GM03348 (cell line): ENCODE results near the gene PTPRM.

Experiments
- DNase-seq: peaks from one replicate; pipeline ENCODE4 v3.0.0; 2012; ENCODE audit warnings: low spot score

The PTPRM gene

DNA sequence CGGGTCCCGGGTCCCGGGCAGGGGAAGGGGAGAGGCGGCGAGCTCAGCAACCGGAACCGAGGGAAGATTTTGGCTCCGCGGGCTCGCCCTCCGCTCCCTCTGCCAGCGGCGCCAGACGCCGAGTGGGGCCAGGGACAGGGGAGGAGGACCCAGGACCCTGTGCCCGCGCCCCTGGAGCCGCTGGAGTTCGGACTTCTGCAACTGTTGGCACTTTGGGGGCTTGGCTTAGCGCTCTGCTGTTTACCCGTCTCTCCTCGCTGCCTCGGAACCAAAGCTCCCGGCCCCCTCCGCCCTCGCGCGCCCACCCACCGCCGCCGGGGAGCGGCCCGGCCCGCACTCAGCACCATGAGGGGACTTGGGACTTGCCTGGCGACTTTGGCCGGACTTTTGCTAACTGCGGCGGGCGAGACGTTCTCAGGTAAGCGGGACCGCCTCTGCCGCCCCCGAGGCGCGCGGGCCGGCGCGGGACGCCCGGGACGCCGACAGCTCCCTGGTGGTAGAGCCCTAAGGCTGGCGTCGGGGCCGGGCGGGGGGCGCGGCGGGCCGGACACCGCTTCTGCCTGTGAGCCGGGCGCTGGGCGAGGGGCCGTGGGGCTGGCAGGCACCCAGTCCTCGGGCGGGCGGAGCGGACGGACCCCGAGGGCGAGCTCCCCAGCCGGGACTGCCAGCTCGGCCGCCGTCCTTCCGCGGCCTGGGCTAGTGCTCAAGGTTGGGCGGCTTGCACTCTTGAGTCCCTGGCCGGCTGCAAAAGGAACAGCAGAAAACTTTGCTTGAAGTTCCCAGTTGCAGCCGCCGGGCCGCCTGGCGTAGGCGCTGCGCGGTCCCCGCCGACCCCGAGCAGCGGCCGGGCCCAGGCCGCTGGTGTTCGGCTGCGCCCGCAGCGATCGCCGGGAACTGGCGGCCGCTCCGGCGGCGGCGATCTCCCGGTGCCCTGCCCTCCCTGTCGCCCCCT, 634 bp downstream of the PTPRM start:
- peak; percentile 75 for DNase-seq

DNA sequence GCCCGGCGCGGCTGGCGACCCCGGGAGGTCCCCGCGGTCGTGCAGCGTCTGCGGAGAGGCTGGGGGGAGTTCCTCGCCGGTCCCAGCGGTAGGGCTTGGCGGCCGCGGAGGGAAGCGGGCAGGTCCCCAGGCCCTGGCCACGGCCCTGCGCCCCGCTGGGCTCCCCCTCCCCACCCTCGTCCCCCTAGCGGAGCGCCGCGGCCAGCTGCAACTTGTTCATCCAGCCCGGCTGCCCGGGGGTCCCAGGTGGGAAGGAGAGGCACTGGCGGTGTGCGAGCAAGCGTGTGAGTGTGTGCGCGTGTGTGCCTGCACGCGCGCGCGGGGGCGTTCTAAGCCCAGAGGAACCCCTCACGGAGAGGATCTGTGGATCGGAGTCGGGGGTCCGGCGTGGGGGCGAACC, 1.3 kb downstream of the PTPRM start:
- peak; percentile 59 for DNase-seq

DNA sequence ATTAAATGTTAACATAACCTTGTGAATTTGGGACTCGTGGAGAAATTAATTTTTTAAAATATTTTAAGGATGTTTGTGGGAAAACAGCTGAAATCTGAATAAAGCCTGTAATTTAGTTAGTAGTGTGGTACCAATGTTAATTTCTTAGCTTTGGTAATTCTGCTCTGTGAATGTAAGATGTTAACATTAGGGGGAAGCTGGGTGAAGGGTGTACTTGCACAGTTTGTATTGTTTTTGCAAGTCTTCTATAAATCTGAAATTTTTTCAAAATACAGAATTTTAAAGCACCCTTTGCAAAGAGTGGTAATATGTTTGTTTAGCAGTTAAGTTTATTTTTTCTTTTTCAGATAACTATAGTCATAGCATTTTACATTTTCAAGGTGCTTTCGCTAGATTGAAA, 4.5 kb downstream of the PTPRM start:
- DNase-seq = no peak

DNA sequence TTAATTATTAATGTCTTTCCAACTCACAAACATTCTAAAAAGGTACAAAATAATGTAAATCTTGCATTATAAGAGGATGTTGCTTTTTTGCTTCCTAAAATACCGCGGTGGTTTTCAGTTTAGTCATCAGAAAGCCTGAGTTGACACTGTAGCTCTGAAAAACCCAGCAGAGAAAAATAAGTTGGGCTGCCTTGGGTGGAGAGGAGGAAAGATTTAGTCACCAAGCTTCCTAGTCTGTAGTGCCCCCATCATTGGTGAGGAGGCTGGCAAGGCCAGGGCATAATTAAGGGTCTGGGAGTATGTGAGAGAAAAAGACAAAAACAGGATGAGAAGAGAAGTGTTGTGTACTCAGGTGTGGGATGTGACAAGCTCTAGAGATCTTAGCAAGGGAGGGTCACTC, 5.7 kb downstream of the PTPRM start:
- DNase-seq = peak; percentile 27

DNA sequence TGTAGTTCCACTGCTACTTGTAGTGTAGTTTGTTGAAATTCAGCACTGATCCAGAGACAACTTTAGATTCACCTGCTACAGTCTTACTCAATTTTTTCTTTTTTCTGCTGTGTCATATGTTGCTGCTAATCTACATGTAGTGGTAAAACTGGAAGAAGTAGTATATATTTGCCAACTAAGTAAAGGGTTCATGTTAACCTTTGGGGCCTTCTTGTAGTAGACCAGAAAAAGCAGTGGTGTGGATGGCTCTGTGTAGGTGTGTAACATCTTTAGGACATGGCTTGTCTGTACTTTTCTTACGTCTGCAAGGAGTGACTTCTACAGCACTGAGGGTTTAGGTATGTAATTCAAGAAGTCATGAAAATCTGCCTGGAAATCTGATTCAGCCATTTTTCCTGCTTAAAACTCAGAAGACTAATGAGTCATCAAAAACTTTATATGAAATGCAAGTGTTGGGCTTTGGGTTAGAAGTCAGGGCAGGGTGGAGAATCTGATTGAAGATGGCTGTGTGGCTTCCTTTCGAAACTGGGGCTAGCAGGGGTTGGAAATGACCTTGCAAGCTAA, 8.4 kb downstream of the PTPRM start:
- DNase-seq = peak; percentile 44

DNA sequence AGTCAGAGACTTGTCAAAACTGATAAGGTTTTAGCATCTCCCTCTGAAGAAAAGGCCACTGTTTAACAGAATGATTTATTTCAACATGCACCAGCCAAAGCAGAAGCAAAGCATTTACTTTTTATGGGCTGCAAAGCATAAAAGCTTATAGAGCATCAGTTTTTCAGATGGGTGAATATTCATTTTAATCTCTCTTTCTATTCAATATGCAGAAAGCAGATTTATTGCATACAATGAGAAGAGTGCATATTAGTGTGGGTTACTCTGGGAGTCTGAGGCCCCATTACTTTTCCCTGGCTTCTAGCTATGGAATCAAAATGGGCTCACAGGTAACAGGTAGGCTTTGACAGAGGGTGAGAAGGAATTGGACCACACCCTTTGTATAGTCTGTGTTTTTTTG, 9.0 kb downstream of the PTPRM start:
- DNase-seq = no peak

DNA sequence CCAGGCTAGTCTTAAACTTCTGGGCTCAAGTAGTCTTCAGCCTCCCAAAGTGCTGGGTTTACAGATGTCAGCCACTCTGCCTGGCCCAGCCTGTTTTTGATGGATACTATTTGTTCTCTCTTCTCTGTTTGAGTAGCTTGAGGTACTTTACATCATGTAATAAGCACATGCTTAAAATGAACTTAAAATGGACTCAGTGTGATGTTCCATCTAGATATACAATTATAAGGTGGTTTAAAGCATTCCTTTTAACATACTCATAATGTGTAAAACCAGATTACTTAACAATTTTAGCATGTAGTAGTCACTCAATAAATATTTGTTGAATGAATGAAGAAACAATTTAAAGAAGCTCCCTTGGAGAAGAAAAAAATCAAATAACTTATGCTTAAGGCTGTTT, 9.6 kb downstream of the PTPRM start:
- peak; percentile 41 for DNase-seq

DNA sequence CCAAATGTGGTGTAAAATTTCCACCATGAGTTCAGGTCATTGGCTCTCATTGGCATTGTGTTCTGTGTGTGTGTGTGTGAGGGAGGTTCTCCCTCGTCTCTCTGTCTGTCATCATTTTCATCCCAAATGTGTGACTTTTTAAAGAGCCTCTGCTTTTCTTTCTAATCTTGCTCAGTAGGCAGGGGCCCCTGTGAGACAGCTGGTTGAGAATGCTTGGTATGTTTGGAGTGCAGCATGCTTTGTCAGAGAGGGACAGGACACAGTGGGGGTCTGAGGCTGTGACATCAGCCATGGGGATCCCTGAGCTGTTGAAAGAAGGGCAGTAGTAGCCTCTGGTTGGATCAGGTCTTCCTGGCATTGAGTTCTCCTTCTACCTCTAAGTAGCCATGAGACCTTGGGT, 10.6 kb downstream of the PTPRM start:
- peak; percentile 72 for DNase-seq

DNA sequence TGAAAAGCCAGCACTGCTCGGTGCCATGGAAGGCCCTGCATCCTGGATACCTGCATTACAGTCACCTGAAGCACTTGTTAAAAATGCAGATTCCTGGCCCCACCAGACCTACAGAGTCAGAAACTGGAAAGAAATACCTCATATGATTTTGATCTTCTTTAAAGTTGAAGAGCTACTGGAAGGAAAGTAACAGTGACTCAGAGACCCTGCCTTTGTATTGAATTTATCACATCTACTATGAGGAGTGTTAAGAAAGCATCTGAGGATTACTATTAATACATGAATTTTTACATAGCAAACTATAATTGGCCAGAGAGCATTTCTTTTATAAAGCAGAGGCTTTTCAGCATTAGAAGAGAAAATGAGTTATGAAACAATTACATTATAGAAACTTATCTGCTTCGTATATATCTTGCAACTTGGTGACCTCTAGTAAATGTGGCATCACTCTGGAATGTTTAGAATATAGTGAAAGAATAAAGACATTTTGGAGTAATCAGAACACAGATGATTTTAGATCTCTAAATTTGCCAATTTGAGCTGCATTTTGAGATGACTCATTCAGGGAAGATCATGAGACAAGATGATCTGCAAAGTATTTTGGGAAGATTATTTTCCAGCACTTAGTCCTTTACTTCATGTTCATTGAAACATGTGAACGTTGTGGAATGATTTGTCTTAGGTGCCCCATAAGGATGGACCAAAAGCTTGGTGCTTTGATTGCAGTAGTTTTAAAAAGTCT, 12.2 kb downstream of the PTPRM start:
- no peak for DNase-seq

DNA sequence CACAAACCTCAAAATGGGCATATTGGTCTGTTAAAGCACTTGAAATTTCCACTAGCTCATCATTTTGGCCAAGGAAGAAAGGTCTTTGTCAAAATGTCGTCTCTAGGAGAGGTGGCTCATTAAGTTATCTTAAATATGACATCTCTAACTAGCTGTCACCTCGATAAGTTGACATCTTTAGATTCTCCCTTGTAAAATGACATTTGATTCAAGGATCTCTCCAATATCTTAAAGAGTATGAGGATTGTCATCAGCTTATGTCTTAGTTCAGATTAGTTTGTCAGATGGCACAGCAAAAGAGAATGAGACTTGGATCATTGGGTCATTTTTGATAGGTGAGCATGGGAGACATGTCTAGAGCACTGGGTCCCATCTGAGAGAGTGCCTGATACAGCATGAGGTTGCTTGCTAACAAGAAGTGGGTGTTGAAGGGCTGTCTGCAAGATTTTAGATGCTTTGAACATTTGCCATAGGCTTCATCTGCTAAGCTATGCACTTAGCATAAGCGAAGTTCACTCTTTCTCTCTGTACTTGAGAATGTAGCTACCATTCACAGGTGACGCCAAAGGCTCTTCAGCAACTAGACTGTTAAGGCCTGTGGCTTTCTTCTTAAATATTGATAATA, 12.9 kb downstream of the PTPRM start:
- DNase-seq = no peak

DNA sequence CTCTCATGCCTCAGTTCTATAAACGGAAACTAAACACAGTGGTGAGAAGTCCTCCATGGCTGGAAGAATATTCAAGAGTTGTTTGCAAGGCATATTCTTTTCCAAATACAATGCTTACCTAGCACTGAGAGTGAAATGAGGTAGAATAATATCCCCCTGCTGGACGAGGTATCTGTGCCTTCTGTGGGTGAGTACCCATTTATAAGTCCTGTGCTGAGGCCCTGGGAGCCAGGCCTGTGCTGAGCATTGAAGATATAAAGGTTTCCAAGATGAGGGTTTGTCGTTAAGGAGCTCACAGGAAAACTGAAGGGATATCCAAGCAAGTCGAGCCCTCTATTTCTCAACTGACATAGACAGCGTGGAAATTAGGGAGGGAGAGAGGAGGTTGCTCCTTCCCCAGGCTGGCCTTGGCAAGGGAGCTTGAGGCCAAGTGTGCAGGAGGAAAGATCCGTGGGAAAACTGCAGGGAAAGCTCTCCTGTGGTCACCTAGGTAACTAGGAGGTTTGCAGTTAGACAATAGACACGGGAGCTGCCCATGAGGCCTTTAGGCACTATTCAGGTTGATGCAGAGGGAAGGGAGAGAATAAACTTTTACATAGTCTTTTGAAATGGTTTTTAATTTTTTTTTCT, 17.6 kb downstream of the PTPRM start:
- no peak for DNase-seq

DNA sequence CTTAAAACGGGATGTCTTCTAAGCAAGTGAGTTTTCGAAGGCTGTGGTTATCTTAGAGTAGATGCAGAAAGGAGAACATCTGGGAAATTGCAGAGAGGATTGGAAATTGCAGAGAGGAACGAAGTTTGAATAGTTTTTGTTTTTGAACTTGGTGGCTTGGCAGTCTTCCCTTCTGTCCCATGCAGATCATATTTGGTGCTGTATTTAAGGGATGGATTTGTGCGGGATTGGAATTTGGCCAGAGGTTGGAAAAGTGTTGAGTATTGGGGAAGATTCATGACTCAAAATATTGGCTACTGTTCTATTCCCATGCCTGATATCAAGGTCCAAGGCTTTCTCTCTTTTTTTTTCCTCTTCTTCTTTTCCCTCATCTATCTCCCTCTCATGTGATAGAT, 18.2 kb downstream of the PTPRM start:
- DNase-seq = no peak

DNA sequence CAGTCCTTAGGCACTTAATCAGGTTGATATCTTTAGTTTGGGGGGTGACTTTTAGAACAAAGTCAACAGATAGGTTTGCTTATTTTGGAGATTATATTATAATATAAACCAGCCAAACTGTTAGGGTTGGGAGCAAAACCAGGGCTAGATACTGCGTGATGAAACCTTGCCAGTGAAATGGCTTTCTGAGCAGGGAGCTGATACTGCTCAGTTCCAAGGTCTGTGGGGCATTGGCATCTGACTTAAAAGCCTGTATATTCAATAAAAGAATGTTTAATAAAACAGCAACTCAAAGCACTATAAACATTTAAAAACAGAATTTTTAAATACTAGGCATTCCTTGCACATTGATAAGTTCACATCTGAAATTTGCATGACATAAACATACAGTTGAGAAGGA, 19.3 kb downstream of the PTPRM start:
- no peak for DNase-seq

DNA sequence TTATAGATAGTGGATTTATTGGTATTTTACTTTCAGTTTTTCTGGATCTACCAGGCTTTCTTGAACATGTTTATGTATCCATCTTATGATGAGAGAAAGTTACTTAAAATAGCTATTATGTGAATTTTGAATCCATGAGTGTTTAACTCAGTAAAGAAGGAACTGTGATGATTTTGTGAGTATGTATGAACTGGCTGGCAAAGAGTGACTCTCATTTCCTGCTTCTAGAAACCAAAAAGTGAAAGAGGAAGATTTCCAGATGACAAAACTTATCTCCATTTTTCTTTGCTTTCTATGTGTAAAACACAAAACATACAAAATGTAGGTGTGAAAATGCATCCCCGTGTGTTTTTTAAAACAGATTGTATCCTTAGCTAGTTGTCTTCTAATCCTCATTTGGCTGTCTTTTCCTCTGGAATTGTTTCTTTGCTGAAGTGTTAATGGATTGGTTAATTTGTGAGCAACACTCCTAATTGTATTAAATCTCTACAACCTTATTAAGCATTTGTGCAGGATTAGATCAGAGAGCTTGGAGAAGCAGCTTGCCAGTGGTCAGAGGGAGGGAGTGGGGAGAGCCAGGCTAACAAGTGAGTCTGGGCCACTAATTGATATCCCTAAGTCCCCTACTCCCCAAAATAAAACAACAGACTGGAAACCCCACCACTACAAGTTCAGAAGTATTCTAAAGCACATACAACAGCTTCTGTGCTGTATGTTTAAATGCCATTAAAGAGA, 23.9 kb downstream of the PTPRM start:
- peak; percentile 24 for DNase-seq

DNA sequence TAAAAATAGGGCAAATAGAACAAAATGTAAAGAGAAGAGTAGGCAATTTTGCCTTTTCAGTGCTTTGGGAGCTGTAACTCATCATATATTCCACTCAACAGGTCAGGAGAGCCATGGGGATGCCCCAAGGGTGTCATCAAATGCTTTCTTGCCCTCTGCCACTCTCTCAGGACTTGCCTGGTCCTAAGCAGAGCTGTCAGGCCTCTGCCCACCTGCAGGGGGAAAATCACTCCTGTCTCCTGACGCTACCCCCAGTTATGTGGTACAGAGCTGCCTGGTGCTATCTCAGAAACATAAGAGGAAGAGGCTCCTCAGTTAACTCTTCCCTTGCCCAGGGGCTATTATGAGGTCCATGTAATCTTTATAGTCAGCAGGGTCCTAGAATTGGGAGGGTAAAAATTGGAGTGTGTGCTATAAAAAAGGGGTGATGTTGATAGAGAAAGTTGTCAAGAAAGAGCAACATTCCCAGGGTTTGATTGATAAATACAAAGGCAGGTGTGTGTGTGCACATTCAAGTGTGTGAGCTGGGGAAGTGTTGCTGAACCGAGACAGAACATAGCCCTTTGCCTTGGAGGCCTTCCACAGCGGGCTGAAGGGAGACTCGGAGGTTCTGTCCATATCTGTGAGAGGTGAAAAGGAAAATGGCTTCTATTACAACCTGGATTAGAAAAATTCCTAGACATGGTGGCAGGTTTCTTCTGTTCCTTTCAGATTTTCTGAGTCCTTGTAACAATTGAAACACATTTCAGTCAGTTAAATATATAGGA, 25.4 kb downstream of the PTPRM start:
- no peak for DNase-seq

DNA sequence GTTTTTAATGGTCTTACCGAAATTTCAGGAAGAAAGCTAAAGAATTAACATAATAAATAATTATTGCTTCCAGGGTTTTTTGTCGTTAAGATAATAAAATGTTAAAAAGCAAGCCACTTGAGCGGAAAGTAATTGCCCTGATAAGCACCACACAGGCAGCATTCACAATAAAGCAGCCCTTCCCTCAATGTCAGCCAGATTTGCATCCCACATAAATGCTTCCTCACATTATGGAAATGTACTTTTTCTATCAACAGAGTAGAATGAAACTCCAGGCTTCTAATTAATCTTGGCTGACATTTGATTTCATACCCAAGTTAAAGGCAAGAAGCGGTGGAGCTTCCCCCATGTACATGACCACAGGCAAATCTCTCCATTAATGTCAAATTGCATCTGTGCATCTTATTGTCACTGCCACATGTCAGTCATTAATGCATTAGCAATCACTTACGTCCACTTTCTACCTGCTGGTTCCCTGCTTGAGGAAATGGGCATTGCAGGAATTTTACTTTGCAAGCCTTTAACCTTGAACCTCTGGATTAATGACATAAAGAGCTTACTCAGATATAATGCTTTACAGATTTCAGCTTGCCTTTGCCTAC, 26.2 kb downstream of the PTPRM start:
- no peak for DNase-seq

DNA sequence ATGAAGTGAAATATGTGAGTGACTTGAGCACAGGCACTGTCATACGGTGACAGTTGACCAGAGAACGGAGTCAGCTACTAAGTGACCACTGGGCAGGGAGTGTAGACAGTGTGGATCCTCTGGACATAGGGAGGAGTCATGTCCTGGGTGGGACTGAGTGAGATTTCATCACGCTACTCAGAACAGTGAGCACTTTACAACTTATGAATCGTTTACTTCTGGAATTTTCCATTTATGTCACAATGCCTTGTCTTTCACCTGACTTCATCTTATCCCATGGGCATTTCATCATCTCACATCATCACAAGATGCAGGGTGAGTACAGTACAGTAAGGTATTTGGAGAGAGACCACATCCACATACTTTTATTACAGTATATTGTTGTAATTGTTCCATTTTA, 29.0 kb downstream of the PTPRM start:
- DNase-seq = no peak

DNA sequence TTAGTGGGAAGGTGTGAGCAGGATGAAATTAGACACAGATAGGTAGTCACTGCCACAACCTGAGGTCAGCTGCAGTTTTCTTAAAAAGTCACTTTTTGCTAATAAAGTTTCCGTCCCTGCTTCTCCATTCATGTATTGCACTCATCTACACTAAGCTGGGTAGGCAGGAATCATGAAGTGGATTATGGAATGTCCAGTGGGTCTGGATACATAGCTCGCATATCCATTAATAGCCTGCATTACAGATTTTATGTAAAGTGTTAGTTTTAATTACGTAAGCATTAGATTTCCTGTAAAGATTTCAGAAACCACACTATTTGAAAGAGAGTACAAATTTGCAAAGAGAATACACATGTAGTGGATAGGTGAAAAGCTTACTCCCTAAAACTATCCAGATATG, 30.4 kb downstream of the PTPRM start:
- no peak for DNase-seq

DNA sequence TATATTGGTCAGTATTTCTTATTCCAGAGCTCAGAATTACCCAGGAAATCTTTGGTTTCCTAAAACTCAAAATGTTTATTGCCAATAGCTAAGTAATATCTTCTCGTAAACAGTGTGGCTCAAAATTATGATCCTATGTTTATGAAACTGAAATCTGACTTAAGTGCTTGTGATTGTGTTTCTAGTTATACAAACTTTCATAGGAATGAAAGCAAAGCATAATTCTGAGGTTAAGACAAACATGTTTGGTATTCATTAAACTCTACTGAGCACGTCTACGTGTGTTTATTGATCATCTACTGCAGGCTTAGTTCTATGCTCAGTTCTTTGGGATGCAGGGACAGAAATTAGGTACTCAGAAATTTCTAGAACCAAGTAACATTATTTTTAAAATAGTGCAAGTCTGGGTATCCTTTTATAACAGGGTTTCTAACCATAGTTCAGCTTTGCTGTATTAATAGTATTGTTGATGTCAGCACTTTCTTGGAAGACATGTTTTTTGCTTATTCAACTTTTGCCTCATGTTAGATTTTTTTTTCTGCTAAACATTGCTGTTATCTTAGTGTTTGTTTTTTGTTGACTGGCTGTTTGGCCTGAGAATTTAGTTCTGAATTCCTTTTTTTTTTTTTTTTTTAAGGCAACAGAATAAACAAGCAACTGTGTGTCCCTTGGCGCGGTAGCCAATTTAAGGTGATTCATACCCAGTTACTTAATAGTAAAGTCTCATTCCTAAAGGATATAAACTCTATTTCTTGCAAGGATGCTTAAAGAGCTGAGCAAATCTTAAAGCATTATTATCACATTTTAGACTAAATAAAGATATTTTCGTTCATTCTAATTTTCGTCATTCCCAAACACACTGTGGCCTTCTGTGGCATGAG, 31.3 kb downstream of the PTPRM start:
- no peak for DNase-seq
